Urothelium cell line (cell line): Measurements from ENCODE around the gene GAL3ST3.
A peak's percentile ranks its signal among the peaks of the same experiment; 100 is the strongest.
"Not testable (repeated sequence)": the region's sequence is repeated elsewhere in the genome, so short reads cannot be mapped to it uniquely, and the experiment has no call there.

Experiments used
- DNase-seq: peaks from one replicate; pipeline ENCODE4 v3.0.0; 2011; ENCODE audit warnings: low spot score, mixed read lengths
- FAIRE-seq: peaks from 2 replicates; lab custom pipeline; 2011; peaks lifted over from hg19 to GRCh38; lab: Jason Lieb, UNC

Gene GAL3ST3

GRCh38 chr11:66014804-66015453 is 34.0 kb downstream of the GAL3ST3 start:
- no peak for FAIRE-seq
- DNase-seq = no peak

DNA sequence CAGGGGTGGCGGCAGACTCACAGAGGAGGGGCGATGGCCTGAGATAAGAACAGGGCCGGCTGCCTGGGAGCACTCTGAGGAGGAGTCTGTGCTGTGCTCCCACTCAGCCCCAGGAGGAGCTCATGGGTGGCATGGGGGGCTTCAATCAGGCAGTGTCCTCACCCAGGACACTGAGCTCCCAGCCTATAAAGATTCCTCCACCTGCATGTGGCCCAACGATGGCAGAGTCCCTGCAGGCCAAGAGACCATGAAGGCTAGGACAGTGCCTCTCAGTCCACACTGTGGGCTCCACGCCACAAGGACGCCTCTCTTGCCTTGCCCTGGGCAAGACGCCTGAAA is 35.2 kb downstream of the GAL3ST3 start:
- DNase-seq (no peak), FAIRE-seq (no peak)

DNA sequence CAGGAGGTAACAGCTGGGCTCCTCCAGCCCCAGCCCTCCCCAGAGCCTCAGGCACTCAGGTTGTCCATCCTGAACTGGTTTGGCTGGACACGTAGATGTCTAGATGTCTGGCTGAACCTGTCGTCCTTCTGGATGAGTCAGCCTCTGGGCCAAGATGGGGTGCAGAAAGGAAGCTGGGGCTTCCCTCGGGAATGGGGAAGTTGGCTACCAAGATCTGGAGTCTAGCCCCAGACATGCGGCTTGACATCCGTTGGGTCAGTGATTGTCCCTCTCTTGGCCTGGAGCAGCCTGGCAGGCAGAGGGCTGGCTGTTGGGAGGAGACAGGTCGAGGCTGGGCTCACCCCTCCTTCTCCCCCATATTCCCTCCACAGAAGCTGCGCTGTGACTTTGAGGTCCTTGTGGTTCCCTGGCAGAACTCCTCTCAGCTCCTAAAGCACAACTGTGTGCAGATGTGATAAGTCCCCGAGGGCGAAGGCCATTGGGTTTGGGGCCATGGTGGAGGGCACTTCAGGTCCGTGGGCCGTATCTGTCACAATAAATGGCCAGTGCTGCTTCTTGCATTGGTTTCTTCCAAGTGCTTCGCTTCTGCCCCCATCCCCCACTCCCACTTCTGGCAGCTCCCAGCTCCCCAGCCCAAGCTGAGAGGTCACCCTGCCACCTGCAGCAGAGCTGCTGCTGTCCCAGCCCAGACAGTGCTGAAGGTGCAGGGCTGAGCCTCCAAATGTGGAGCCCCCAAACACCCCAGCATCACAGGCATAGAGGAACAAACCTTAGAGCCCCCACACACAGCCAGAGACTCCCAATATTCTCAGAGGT is 35.8 kb downstream of the GAL3ST3 start:
- no peak for FAIRE-seq

DNA sequence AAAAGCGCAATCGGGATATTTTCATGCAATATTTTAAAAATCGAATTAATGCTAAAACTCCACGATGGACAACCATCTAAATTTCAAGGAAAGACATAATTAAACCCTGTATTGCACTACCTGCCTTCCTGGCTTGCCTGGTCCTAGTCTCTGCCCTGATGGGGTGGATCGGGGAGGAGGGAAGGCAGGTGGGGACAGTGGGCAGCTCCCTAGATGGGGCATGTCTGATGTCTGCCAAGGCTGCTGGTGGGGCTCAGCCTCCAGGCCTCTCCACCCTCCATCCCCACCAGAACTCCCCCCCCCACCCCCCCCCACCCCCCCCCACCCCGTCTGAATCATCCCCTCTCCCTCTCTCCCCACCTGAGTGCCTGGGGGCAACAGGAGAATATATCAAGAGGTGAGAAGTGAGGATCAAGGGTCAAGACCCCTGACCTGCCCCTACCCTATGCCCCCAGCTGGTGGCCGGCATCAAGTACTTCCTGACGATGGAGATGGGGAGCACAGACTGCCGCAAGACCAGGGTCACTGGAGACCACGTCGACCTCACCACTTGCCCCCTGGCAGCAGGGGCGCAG is 36.5 kb downstream of the GAL3ST3 start:
- FAIRE-seq = no peak
- no peak for DNase-seq

More for the DNA sequence above, 35.8 kb downstream of the GAL3ST3 start:
- DNase-seq = no peak

DNA sequence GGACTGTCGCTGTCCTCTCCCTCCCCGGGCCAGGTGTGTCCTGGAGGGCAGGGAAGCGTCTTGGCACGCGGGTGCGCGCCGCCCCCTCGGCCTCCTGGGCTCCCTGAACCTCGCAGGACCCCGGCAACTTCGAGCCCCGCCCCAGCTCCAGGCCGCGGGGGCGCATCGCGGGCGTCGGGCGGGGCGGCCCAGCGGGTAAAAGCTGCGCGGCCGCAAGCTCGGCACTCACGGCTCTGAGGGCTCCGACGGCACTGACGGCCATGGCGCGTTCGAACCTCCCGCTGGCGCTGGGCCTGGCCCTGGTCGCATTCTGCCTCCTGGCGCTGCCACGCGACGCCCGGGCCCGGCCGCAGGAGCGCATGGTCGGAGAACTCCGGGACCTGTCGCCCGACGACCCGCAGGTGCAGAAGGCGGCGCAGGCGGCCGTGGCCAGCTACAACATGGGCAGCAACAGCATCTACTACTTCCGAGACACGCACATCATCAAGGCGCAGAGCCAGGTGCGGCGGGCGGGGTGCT is 37.1 kb downstream of the GAL3ST3 start, which contains the start of gene CST6:
TSS of gene CST6 (plus strand) at position 224 of the 519 bp plus-strand sequence. CDS start at position 261, 37 bp downstream.
- FAIRE-seq (no peak), DNase-seq (no peak)

DNA sequence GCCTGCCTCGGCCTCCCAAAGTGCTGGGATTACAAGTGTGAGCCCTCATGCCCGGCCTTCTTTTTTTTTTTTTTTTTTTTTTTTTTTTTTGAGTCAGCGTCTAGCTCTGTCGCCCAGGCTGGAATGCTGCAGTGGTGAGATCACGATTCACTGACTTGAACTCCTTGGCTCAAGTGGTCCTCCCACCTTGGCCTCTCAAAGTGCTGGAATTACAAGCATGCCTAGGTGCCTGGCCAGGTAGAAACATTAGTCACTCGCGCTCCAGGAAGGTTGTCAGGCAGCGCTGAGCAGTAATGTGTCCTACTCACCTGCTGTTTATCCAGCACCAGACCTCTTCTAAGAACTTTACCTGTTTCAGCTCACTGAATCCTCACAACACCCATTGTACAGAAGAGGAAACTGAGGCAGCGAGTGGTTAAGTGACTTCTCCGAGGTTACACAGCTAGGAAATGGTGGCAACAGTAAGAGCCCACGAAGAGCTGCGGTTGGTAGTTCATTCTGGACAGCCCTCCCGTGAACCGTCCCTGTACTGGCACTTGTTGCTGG is 37.6 kb downstream of the GAL3ST3 start:
- DNase-seq (peak; percentile 60), FAIRE-seq (peak; percentile 42)

- FAIRE-seq, DNase-seq: not testable (repeated sequence)
Measured at GRCh38 chr11:66010036-66010435, 38.9 kb downstream of the GAL3ST3 start.

GRCh38 chr11:66008468-66009101 is 40.4 kb downstream of the GAL3ST3 start:
- DNase-seq (no peak), FAIRE-seq (no peak)

GRCh38 chr11:66008095-66008467 is 40.9 kb downstream of the GAL3ST3 start:
- FAIRE-seq (no peak), DNase-seq (no peak)

DNA sequence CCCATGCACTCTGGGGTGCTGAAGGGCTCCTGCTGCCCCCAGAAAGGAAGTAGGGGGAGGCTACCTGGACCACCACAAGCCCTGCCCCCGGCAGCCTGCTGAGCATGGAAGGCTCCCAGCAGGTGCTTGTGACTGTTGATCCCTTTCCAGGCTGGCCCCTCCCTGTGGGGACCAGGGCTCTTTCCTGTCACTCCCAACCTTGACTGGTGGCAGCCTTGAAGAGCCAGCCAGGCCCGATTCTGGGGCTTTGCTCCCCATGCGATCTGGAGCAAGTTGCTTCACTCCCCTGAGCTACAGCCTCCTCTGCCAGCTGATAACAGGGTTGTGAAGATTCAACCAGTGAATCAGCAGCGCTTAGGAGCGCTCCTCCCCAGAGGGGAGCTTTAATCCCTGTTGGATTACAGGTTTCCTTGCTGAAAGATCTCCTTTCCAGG is 41.7 kb downstream of the GAL3ST3 start:
- FAIRE-seq = no peak
- no peak for DNase-seq

DNA sequence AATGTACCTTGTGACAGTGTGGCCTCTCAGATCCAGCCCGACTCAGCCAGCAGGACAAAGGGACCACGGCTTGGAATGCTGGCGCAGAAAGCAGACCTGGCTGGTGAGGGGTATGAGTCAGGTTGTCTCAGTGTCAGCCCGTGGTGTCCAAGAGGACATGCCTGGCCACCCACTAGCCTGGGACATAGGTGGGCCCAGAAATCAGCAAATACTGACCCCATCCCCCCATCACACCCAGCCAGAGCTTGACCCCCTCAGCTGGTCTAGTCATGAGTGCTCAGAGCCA is 42.1 kb downstream of the GAL3ST3 start:
- DNase-seq (no peak), FAIRE-seq (no peak)

- no peak for DNase-seq
- no peak for FAIRE-seq
Measured at GRCh38 chr11:66006134-66006890, 42.6 kb downstream of the GAL3ST3 start.

DNA sequence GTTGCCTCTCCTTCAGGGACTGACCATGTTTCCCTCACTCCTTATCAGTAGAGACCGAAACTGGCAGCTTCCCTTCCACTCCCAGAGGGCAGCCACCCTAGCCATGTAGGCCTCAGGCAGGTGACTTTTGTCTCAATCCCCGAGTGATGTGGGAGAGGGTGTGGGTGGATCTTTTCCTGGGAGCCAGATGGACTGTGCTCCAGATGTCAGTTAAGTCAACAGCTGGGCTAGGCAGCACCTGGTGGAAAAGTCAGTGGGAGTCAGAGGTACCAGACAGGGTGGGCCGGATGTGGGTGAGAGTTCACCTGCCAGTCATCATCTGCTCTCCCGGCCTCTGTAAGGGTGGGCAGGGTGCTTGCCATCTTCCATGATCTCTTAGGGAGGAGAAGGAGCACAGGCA is 44.8 kb downstream of the GAL3ST3 start:
- FAIRE-seq = no peak
- no peak for DNase-seq

- DNase-seq (no peak), FAIRE-seq (no peak)
Measured at GRCh38 chr11:66003291-66003690, 45.7 kb downstream of the GAL3ST3 start.

DNA sequence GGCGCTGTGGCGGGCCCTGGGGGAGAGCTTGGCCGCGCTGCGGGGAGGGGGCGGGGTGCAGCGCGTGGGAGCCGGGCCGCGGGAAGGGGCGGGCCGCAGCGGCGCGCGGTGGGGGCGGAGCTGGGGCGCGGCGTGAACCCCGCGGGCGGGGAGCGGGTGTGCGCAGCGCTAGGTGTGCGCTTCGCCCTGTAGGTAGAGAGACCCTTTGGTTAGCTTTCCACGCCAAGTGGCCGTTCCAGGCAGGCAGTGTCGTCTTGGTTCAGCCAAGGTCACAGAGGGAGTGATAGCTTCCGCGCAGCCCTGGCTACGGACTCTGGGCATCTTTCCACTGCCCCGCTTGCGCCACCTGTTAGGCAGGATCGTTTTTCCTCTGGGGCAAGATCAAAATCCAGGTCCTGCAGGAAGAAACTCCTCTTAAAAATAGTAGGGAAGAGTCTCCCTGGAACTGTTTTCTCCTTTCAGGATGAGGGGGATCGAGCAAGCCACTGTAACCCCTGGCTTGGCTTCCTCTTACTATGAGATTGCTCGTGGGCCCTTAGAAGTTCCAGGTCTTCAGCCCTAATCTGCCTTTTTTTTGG is 46.2 kb downstream of the GAL3ST3 start:
- DNase-seq = peak; percentile 74
- FAIRE-seq = no peak

DNA sequence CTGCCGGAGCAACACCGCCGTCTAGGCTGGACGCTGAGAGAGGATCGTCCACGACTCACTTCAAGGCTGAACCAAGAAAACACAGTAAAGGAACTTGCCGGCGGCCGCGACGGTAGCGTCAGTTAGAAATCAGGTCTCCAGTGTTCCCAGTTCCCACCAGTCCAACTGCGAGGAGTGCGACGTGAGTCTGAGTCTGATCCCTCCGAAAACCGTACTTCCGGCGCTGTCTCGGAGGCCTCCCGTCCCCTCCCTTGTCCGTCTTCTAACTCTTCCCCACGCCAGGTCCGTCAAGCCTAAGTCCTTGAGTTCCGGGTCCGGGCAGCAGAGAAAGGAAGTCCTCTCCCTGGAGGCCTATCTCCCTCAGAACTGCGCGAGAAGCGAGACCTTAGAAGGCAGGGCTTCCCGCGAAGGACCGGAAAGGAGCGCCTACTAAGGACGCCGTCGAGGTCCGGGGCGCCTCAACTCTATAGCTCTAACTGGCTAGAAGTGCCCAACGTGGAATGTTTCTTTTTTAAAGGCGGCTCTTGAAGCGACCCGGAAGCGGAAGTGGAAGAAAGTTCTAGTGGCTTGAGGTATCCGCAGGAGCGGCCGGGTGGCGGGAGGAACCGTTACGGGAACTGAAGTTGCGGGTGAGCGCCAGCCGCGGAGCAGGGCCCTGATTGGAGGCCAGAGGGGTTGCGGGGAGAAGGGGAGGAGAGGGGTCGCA is 46.9 kb downstream of the GAL3ST3 start, which contains the start of the genes BANF1 and EIF1AD:
TSS of gene BANF1 (plus strand) at position 562 of the 706 bp plus-strand sequence. CDS start 748 bp downstream, outside the sequence.
TSS of gene EIF1AD (minus strand) at position 216 of the 706 bp plus-strand sequence. CDS start 1,768 bp downstream, outside the sequence.
- FAIRE-seq (no peak), DNase-seq (peak; percentile 92)

- DNase-seq (no peak), FAIRE-seq (no peak)
Measured at GRCh38 chr11:65997286-65997685, 51.7 kb downstream of the GAL3ST3 start.

DNA sequence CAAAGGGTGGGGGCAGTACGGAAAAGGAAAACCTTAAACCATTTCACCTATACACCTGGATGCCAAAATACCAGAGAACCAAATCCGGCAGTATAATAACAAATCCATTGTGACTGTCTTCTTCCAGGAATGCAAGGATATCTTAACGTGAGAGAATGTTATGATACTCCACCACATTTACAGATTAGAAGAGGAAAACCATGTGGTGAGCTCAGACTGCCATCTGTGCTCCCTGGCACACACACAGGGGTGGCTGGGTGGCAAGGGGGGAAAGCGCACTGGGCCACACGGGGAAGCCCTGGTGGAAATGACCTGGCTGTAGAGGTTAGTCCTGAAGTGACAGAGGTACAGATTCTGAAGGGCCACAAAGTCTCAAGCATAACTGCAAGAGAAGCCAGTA is 56.9 kb downstream of the GAL3ST3 start:
- DNase-seq = no peak
- FAIRE-seq = no peak
